ENCODE results near the gene EVX2. TPM values are rescaled to one million over a fixed set of nuclear protein-coding genes. Genes with fewer than 3 reads are reported as not detected.
A peak's percentile ranks its signal among the peaks of the same experiment; 100 is the strongest.

EVX2 gene
- total and polyA plus RNA-seq, 2 of the 4 experiments (the other 2 are of a cell fraction): not detected

GRCh38 chr2:176088048-176088936 lies 4.5 kb upstream of the EVX2 start (continued):
- TF ChIP-seq NFE2L2 (IDR thresholded peaks at IDR 0.05; ENCODE audit: low read depth, low read length) (no peak), MXI1 (IDR thresholded peaks at IDR 0.05; ENCODE audit: borderline replicate concordance, low read depth, low read length) (no peak), RAD21 (IDR thresholded peaks at IDR 0.05; ENCODE audit: low read length) (peak; percentile 67), FOS (IDR thresholded peaks at IDR 0.05; ENCODE audit: low read depth, low read length) (no peak), MAFK (IDR thresholded peaks at IDR 0.05; ENCODE audit: low read depth, low read length) (no peak), POLR2A (IDR thresholded peaks at IDR 0.05; ENCODE audit: low read depth, low read length) (no peak)

All from IMR-90 (cell line).